NCI-H446 treated with DMSO at 0.1 percent for 48 hours (cell line): ENCODE measurements around the gene TXNIP.
"Not testable (repeated sequence)": the region's sequence is repeated elsewhere in the genome, so short reads cannot be mapped to it uniquely, and the experiment has no call there.

Experiments used
- DNase-seq: peaks from one replicate; lab custom pipeline; 2025; lab: John Stamatoyannopoulos, UW

Gene TXNIP, protein sequence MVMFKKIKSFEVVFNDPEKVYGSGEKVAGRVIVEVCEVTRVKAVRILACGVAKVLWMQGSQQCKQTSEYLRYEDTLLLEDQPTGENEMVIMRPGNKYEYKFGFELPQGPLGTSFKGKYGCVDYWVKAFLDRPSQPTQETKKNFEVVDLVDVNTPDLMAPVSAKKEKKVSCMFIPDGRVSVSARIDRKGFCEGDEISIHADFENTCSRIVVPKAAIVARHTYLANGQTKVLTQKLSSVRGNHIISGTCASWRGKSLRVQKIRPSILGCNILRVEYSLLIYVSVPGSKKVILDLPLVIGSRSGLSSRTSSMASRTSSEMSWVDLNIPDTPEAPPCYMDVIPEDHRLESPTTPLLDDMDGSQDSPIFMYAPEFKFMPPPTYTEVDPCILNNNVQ

DNA sequence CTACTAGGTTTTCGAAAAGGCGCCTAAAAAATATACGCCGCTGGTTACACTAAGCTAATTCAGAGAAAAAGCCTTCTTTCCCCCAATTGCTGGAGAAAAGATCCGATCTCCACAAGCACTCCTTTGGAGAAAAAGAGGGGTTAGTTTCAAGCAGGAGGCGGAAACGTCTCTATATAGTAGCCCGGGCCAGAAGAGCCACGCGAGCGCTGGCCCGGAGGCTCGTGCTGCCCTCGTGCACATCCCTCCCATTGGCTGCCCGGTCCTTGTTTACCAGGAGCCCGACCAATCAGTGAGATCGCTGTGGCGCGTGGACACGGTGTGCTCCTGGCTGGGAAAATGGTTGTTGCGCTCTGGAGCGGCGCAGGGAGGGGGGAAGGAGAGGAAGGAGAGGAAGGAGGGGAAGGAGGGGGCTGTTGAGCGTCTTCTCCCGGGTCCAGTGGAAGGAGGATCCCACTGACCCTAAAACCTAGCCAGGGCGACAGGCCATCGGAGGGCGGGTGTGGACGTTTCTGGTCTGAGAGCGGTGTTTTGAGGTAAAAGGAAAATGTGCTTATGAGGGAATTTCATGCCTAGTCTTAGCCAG, at the start of gene TXNIP:
Gene TXNIP, minus strand, starts transcription at position 147 of the 583 bp plus-strand sequence. CDS start 313 bp downstream, outside the sequence.
- DNase-seq = peak; percentile 92

DNA sequence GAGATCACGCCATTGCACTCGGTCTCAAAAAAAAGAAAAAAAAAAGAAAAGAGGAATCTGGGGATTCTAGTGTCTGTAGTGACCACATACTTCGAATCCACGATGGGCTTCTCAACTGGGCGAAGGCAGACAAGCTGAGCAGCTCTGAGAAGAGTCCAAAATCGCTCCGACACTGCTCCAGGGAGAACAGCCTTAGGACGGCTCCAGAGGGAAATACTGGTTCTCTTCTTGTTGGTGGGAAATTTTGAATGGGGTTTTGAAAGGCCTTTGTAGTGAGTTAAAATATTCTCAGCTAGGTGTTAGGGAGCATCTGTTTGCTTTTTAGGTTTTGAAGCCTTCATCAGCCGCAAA, 43.4 kb upstream of the TXNIP start:
- no peak for DNase-seq

DNA sequence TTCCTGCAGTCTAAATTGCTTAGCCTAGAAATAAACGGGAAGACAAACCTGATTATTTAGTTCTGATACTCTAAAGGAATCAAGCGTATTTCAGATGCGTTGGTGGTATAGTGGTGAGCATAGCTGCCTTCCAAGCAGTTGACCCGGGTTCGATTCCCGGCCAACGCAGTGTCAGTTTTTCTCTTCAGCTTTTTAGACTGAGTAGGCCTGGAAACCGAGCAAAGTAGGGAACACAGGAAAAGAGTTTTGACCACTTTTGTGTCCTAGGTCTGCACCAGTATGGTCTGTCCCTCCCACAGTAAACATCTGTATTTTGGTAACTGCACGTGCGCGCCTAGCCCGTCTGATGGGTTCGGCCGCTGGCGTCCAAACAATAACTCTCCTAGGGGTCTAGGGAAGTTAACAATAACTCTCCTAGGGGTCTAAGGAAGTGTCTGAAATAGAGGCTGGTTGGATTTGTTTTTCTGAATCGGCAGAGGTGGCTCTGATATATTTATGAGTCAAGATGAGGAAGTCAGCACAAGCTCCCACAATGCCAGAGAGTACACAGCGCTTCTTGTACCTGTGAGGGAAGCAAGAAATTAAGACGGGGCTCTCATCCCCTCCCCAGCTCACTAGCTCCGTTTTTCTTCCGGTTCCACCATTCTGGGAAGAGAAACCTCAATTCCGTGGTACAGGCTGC, 40.7 kb upstream of the TXNIP start:
- DNase-seq = peak; percentile 85

DNA sequence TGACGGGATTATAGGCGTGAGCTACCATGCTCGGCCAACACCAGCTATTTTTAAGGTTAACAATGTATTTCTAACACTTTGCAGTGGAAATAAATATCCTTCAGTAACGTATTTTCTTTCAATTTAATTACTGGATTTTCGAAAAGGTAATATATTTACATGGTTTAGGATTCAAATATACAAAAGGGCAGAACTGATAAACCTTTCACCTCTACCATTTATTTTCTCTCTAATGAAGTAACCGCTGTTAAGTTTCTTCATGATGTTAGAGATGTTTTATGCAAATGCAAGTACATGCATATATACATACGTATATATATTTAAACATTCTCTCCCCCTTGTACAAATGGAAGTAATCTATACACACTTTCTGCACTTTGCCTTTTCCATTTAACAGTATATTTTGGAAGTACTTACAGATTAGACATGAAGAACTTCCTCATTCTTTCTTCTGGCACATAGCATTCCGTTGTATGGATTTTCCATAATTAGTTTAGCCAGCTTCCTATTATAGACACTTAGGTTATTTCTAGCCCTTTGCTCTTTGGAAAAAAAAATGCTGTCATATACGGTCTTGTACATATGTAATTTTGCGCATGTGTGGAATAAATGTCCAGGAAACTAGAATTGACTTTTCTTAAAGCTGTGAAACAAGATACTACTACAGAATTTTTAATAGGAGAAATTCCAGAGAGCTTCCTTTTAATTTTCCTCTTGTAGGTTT, 40.0 kb upstream of the TXNIP start:
- peak; percentile 62 for DNase-seq

DNA sequence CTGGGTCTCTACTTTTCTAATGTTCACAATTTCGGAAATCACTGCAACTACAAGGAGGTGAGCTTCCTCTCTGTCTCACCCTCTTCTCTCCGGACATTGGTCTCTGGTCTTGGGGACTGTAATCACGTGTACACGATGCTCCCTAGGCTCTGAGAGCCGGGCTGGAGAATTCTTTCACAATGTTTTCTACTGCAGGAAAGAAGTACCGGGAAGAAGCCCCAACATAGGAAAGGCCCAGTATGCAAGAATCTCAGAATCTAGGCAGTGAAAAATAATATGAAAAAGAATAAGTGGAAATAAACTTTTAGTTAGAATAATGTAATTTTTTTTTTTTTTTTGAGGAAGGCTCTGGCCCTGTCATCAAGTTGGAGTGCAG, 38.7 kb upstream of the TXNIP start:
- DNase-seq = peak; percentile 41

DNA sequence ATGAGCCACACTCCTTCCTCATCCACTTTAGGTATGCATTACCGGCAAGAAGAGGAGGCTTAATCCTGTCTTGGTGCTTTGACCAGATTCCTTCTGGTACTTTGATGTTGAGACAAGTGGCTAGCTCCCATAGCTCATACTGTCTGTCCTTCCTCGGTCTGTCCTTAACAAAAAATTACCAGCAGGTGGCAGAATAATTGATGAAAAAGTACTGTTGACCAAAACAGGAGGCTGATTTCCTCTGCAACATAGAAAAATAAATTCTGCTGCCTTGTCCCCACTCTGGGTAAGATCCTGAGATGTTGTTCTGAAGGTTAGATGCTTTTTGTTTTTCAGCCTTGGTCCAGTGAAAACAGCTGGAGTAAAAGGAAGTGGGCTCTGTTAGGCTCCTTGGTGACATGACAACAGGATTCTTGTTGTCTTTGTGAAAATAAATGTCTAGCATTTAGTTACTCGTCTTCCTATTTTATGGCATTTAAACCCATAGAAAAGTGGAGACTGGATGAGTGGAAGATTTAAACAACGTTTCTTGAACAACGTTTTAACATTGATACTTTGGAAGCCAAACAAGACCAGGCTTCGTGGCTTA, 36.3 kb upstream of the TXNIP start:
- DNase-seq = peak; percentile 16

DNA sequence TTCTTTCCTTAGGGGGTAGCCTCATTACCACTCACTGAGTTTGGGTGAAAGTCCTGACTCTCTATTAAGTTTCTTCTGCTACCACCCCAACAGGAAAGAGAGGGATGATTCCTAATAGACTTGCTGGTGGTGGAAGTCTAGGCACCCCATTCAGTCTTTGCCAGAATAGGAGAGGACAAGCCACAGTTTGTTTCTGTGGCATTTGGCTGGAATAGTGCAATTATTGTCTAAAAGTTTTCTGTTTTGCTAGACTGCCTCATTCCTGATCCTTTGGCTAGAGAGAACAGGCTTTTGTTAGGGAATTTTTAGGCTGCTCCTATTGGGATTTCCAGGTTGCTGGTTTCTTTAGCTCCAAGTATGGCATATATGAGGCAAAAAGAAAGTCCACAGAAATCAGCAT, 35.1 kb upstream of the TXNIP start:
- DNase-seq = no peak

DNA sequence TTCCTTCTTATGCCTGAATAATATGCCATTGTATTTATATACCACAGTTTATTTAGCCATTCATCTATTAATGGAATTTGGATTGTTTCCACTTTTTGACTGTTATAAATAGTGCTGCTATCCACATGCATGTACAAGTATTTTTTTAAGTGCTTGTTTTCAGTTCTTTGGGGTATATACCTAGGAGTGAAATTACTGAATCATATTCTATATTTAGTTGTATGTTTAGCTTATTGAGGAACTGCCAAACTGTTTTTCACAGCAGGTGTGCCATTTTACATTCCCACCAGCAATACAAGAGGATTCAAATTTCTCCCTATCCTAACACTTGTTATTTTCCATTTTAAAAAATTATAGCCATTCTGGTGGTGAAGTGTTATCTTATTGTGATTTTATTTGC, 32.7 kb upstream of the TXNIP start:
- no peak for DNase-seq

DNA sequence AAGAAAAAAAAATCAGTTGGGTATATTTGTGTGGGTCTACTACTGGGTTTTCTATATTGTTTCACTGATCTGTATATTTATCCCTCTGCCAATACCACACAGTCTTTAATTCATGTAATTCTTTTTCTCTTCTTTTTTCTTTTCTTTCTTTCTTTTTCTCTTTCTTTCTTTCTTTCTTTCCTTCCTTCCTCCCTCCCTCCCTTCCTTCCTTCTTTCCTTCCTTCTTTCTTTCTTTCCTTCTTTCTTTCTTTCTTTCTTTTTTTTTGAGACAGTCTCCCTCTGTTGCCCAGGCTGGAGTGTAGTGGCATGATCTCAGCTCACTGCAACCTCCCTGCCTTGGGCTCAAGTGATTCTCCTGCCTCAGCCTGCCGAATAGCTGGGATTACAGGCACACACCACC, 30.3 kb upstream of the TXNIP start:
- DNase-seq = not testable (repeated sequence)

DNA sequence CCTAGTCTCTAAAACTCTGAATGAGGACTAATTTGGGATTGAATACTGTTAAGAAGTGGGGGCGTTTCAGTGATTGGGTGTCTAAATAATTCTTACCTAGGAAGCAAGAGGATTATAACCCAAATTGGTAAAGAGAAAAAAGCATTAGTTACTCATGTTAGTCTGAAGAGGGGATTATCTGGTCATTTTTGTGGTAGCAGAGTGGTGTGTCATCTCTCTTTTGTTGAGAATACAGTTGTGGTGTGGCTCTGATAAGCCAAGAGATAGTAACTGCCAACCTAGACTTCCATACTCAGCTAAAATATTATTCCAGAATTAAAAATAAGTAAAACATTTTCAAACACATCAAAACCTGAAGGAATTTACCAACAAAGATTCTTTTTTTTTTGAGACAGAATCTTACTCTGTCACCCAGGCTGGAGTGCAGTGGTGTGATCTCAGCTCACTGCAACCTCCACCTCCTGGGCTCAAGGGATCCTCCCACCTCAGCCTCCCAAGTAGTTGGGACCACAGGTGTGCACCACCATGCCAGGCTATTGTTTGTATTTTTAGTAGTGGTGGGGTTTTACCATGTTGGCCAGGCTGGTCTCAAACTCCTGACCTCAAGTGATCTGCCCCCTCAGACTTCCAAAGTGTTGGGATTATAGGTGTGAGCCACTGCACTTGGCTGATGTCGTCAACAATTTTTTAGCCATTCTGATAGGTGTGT, 29.6 kb upstream of the TXNIP start:
- not testable (repeated sequence) for DNase-seq

DNA sequence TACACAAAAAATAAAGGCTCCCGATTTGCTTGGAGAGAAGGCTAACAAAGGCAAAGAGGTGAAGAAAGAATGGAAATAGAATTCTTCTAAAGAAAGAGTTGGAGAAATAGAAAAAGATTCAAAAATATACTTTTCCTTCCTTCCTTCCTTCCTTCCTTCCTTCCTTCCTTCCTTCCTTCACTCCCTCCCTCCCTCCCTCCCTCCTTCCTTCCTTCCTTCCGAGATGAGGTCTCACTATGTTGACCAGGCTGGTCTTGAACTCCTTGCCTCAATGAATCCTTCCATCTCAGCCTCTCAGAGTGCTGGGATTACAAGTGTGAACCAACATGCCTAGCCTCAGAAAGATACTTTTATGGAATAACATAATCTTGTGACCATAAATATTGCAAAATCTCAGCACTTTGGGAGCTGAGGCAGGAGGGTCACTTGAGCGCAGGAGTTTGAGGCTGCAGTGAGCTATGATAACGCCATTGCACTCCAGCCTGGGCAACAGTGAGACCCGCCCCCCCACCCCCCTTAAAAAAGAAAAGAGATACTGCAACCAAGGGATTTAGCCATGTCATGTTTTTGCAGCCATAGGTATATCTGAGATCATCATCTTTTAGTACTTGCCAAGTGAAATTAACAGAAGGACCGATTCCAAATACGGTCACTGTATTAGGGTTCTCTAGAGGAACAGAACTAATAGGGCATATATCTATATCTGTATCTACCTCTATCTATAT, 26.2 kb upstream of the TXNIP start:
- DNase-seq = no peak

DNA sequence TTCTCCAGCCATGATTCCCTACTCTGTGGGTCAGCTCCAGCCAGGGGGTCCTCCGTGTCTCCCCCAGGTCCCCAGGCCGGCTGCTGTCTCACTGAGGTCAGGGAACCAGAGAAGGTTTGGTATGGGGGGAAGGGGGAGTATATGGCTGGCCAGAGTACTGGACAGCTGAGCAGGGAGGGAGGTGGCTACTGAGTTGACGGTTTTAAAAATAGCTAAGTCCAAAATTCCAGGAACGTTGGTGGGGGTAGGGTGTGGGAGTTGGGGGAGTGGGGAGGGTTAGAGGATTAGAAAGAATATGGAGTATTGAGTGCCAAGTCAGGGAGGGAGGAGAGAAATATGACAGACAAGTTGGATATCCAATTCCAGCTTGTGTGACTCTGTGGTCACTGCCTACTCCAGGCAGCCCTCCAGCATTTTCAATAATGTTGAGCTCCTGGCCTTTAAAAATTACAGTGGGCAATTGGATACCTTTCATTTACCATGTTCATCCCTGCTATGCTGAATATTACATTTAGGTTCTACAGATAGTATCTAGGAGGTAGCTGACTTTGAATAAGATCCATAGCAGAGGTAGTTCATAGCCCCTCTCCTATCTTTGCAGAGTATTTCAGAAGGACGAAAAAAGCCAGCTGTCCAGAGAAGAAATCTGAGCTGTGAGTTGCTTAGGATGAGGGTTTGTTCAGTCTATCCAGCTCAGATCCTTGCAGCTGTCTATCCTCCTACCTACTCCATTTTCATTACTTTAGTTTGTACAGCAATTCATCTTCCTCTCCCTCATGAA, 25.4 kb upstream of the TXNIP start, which contains the start of gene HJV:
Gene HJV, minus strand, starts transcription at position 114 of the 781 bp plus-strand sequence. CDS start 1,504 bp downstream, outside the sequence.
- DNase-seq = no peak

DNA sequence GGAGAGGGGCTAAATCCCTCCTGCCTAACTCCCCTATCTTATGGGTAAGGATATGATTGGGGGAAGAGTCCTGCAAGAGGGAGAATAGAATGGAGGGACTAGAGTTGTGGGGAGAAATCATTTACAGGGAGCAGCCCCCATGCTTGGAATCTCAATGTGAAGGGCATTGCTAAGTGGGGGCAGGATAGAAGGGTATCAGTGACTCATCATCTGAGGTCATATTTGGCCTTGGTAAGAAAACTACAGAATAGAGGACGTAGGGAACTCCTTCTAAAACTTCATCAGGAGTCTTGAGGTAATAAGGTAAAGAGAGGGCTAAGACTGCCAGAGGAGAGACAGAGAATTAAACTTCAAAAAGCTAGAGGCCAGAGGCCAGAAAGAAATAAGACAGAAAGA, 24.7 kb upstream of the TXNIP start:
- no peak for DNase-seq

DNA sequence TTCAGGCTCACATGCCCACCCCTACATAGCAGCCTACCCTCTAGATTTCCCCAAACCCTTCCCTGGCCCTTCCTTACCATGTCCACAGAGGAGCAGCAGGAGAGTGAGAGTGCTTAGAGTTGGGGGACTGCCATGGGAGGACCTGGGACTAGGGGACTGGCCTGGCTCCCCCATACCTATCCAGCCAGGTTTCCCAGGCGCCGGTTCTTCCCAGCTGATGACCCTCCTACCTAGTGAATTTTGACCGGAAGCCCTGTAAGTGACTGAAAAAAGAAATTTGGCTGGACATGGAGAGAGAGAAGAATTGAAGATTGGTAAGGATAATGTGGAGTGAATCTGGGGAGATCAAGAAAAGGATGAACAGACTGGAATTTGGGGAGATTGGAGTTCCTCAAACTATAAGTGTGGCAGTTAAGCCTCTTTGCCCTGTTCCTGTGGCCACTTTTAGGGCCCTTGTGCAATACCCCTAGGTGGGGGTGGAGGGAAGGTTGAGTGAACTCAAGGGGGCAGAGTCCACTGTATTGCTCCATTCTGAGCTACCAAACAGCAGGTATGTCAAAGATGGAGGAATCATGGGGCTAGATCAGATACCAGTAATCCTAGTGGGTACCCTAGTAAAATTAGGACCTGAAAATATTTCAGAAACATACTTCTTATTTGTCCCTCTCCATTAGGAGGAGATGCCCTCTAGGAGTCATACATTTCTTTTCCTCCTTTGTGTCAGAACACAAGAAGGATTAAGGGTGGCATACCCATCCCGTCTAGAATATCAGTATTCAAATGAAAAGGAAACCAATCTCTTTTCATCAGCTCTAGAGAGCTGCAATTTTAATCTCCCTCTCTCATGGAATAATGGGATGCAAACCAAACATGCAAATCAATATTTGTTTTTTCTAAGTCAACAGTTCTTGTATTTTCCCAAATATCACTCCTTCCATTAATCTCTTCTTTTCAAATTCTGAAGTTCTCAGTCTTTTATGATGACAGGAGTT, 24.0 kb upstream of the TXNIP start:
- DNase-seq = no peak

DNA sequence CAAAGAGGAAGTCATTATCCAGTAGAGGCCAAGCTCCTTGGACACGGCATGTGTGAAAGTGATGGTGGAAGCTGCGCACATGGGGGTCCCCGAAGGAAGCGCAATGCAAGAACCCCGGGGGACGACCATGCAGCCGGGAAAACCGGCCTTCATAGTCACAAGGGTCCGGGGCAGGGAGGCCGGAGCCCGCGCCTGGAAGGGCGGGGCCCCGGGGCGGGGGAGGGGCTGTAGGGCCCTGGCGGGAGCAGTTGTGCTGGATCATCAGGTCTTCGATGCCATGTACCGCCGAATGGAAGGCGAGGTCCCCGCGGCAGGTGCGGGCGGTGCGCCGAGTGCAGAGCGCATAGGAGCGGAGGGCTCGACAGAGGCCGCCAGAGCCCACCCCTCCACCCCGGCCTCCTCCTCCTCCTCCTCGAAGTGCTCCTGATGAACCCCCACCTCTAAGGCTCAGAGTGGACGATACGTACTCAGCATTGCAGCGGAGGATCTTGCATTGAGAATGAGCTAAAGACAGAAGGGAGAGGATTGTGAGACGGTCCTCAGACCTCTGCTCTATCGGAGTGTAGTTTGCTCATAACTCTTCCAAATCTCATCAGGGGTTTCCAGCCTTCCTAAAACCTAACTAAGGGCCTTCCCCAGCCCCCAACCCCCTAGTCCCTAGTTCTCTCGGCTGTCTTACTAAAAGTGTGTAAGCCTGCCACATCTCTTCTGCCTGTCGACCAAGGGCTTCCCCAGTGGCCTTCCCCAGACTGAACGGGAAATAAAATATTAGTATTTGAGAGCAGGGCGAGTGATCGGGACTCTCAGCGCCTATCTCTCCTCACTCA, 23.1 kb upstream of the TXNIP start:
- DNase-seq = no peak

DNA sequence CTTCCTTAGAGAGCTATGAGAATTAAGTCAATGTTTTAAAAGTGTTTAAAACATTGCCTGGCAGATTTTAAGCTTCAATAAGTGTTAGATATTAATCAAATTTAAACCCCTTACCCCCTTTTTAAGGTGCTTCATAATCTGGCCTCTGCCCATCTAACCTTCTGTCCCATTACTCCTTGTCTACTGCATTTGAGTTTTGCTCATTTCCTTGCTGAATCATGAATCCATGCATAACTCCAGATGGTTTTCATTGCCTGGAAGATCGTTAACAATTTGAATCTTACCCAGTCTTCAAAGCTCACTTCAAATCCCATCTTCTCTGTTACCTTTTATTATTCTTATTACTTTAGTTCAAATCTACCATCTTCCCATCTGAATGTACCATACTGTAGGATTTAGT, 20.5 kb upstream of the TXNIP start:
- DNase-seq = no peak

DNA sequence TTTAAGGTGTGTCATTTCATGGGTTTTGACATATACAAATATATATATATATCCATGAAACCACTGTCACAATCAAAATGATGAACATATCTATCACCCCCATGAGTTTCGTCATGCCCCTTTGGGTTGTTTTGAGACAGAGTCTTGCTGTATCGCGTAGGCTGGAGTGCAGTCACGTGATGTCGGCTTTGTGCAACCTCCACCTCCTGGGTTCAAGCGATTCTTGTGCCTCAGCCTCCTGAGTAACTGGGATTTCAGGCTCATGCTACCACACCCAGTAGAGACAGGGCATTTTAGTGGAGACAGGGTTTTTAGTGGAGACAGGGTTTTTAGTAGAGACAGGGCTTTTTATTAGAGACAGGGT, 17.2 kb upstream of the TXNIP start:
- no peak for DNase-seq
